Measurements from ENCODE around the gene SFXN3.

DNA sequence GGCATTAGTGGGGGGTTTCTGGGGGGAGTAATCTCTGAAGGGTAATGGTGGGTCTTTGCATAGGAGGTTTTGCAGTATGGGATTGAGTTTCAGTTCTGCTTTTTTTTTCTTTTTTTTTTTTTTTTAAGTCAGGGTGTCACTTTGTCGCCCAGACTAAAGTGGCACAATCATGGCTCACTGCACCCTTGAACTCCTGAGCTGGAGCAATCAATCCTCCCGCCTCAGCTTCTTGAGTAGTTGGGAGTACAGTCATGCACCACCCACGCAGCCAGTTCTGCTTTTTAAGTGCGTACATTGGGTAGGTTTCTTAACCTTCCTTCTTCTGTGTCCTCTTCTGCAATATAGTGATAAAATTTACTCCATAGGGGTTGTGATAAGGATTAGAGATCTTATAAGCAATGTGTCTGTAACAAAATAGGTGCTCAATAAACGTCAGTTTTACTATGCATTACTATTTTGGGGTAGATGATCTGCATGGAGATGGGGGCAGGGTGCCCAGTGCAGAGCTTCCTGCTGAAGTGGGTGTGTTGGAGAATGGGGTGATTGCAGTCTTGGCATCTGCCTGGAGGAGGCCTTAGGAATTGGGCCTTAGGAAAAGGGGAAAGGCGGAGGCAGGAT is 40.3 kb downstream of the SFXN3 start:
- TF ChIP-seq, protein P1, sequence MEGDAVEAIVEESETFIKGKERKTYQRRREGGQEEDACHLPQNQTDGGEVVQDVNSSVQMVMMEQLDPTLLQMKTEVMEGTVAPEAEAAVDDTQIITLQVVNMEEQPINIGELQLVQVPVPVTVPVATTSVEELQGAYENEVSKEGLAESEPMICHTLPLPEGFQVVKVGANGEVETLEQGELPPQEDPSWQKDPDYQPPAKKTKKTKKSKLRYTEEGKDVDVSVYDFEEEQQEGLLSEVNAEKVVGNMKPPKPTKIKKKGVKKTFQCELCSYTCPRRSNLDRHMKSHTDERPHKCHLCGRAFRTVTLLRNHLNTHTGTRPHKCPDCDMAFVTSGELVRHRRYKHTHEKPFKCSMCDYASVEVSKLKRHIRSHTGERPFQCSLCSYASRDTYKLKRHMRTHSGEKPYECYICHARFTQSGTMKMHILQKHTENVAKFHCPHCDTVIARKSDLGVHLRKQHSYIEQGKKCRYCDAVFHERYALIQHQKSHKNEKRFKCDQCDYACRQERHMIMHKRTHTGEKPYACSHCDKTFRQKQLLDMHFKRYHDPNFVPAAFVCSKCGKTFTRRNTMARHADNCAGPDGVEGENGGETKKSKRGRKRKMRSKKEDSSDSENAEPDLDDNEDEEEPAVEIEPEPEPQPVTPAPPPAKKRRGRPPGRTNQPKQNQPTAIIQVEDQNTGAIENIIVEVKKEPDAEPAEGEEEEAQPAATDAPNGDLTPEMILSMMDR (IDR thresholded peaks at IDR 0.05), result no peak
- no peak for TF ChIP-seq POLR2A (IDR thresholded peaks at IDR 0.05)
